IPS-11a (cell line): ENCODE results near the gene SNCG.
"Not testable (repeated sequence)": the region's sequence is repeated elsewhere in the genome, so short reads cannot be mapped to it uniquely, and the experiment has no call there.

Experiments used
- H3K4me3 ChIP-seq: one replicate; pipeline ENCODE4 v1.5.1; 2013; ENCODE audit warnings: low read depth, low read length, control low read depth

SNCG gene

GRCh38 chr10:86958116-86958900 lies at the start of gene SNCG:
Gene SNCG (plus strand): TSS chr10:86958599. CDS start chr10:86958698, 99 bp downstream.
- no peak within 1 kb of the TSS for H3K4me3 ChIP-seq

GRCh38 chr10:86914734-86915133 lies 43.7 kb upstream of the SNCG start:
- no peak overlapping the region for H3K4me3 ChIP-seq

GRCh38 chr10:86918022-86918471 lies 40.4 kb upstream of the SNCG start:
- no peak overlapping the region for H3K4me3 ChIP-seq

GRCh38 chr10:86922553-86922961 lies 35.8 kb upstream of the SNCG start:
- no peak overlapping the region for H3K4me3 ChIP-seq

- H3K4me3 ChIP-seq, result no peak overlapping the region
Observed at GRCh38 chr10:86929468-86930380, 28.7 kb upstream of the SNCG start.

GRCh38 chr10:86931872-86932271 lies 26.5 kb upstream of the SNCG start:
- no peak overlapping the region for H3K4me3 ChIP-seq

GRCh38 chr10:86932674-86933073 lies 25.7 kb upstream of the SNCG start:
- H3K4me3 ChIP-seq, result no peak overlapping the region

- not testable (repeated sequence) for H3K4me3 ChIP-seq
Observed at GRCh38 chr10:86934162-86934711, 24.2 kb upstream of the SNCG start.

GRCh38 chr10:86936661-86937501 lies 21.5 kb upstream of the SNCG start:
- no peak overlapping the region for H3K4me3 ChIP-seq

- H3K4me3 ChIP-seq, result no peak overlapping the region
Observed at GRCh38 chr10:86937502-86938154, 20.8 kb upstream of the SNCG start.

GRCh38 chr10:86938260-86938659 lies 20.1 kb upstream of the SNCG start:
- no peak overlapping the region for H3K4me3 ChIP-seq

- not testable (repeated sequence) for H3K4me3 ChIP-seq
Observed at GRCh38 chr10:86940076-86940475, 18.3 kb upstream of the SNCG start.

- no peak overlapping the region for H3K4me3 ChIP-seq
Observed at GRCh38 chr10:86940677-86941076, 17.7 kb upstream of the SNCG start.

- no peak overlapping the region for H3K4me3 ChIP-seq
Observed at GRCh38 chr10:86941426-86941825, 17.0 kb upstream of the SNCG start.

- no peak overlapping the region for H3K4me3 ChIP-seq
Observed at GRCh38 chr10:86941991-86942421, 16.4 kb upstream of the SNCG start.

GRCh38 chr10:86942441-86943315 lies 15.7 kb upstream of the SNCG start:
- H3K4me3 ChIP-seq, result no peak overlapping the region

GRCh38 chr10:86943316-86944030 lies 14.9 kb upstream of the SNCG start:
- H3K4me3 ChIP-seq, result no peak overlapping the region

- H3K4me3 ChIP-seq, result no peak overlapping the region
Observed at GRCh38 chr10:86944031-86944419, 14.4 kb upstream of the SNCG start.
